A673 (cell line): ENCODE data around the gene BEAN1.

Source experiments
- EZH2 ChIP-seq: fragments of 200-600 bp; sonication (generic); IDR thresholded peaks from 2 replicates; pipeline ENCODE4 v1.6.1; 2017; ENCODE audit warnings: borderline replicate concordance, low read depth, mild to moderate bottlenecking, mixed read lengths, antibody characterized with exemption, low read length; ENCODE audit not compliant: poor library complexity, severe bottlenecking
- TF ChIP-seq, protein P1 (sequence below): fragments of 300-800, 200-600 bp; sonication (generic); conservative IDR thresholded peaks from 2 replicates; pipeline ENCODE4 v1.5.1; 2017; ENCODE audit warnings: low read depth, mild to moderate bottlenecking, antibody characterized with exemption, low read length, moderate library complexity, mixed read lengths

DNA sequence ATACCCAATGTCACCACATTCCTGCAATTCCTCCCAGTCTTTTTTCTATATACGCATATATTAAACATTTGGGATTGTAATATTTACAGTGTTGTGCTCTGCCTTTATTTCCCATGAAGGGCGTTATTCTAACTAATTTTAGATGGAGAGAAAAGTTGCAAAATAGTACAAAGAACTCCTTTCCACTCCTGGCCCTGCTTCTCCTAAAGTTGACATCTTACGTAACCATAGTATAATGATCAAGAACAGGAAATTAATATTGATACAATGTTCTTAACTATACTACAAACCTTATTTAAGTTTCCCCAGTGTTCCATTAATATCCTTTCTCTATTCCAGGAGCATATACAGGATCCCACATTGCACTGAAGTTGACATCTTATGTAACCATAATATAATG, 76.5 kb downstream of the BEAN1 start:
- TF ChIP-seq, protein P1, sequence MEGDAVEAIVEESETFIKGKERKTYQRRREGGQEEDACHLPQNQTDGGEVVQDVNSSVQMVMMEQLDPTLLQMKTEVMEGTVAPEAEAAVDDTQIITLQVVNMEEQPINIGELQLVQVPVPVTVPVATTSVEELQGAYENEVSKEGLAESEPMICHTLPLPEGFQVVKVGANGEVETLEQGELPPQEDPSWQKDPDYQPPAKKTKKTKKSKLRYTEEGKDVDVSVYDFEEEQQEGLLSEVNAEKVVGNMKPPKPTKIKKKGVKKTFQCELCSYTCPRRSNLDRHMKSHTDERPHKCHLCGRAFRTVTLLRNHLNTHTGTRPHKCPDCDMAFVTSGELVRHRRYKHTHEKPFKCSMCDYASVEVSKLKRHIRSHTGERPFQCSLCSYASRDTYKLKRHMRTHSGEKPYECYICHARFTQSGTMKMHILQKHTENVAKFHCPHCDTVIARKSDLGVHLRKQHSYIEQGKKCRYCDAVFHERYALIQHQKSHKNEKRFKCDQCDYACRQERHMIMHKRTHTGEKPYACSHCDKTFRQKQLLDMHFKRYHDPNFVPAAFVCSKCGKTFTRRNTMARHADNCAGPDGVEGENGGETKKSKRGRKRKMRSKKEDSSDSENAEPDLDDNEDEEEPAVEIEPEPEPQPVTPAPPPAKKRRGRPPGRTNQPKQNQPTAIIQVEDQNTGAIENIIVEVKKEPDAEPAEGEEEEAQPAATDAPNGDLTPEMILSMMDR: no peak
- TF ChIP-seq EZH2: no peak
